ENCODE data around the gene WASHC4. TPM values are rescaled to one million over a fixed set of nuclear protein-coding genes. Genes with fewer than 3 reads are reported as not detected.
A peak's percentile ranks its signal among the peaks of the same experiment; 100 is the strongest.

WASHC4 gene
- total and polyA plus RNA-seq, 7 experiments from 2014 or later = 31.0 to 76.8 (median 51.4) TPM

- H3K27me3 Mint-ChIP-seq = no peaks in the 10 kb centered on the region
- Histone ChIP-seq H3K27me3 (ENCODE audit: control insufficient read depth in 2 of 2, insufficient read depth in 2 of 2, low read length in 2 of 2) (no peaks in the 10 kb centered on the region), H3K27ac (ENCODE audit: low read depth, low read length) (no peak overlapping the region), H3K4me3 (ENCODE audit: low read length) (no peak overlapping the region), H3K9me3 (ENCODE audit: control insufficient read depth in 2 of 3, low read length in 3 of 3) (no peaks in the 10 kb centered on the region), H3K36me3 (ENCODE audit: control insufficient read depth in 2 of 3, insufficient read depth in 3 of 3, low read length in 3 of 3) (peaks cover 0 to 89% (median 6%) of the 10 kb centered on the region in 3 experiments), H3K4me1 (ENCODE audit: control insufficient read depth in 2 of 2, insufficient read depth in 2 of 2, low read length in 2 of 2) (no peaks in the 10 kb centered on the region)
- peak overlapping the region in 1 of 9 donors; percentile 30 for H3K27ac Mint-ChIP-seq
- peaks cover 0 to 12% (median 0%) of the 10 kb centered on the region in 7 donors for H3K4me1 Mint-ChIP-seq
- H3K4me3 Mint-ChIP-seq = no peak overlapping the region
- ATAC-seq = no peak
- H3K36me3 Mint-ChIP-seq = peaks cover 6 to 61% (median 36%) of the 10 kb centered on the region in 5 donors
- no peak for DNase-seq
- intact Hi-C loops (cut with micrococcal nuclease) = no loop called here
- CTCF ChIA-PET = no interaction called here
- POLR2A ChIA-PET = no interaction called here
- H3K9me3 Mint-ChIP-seq = no peaks in the 10 kb centered on the region
Measured at GRCh38 chr12:105205322-105206048, 98.0 kb downstream of the WASHC4 start.

GRCh38 chr12:105206686-105207374 is 99.3 kb downstream of the WASHC4 start:
- POLR2A ChIA-PET = no interaction called here
- DNase-seq = no peak
- intact Hi-C loops (cut with micrococcal nuclease) = no loop called here
- H3K4me3 Mint-ChIP-seq = no peak overlapping the region
- Histone ChIP-seq H3K9me3 (ENCODE audit: control insufficient read depth in 2 of 3, low read length in 3 of 3) (no peaks in the 10 kb centered on the region), H3K27me3 (ENCODE audit: control insufficient read depth in 2 of 2, insufficient read depth in 2 of 2, low read length in 2 of 2) (no peaks in the 10 kb centered on the region), H3K4me3 (ENCODE audit: low read length) (no peak overlapping the region), H3K27ac (ENCODE audit: low read depth, low read length) (no peak overlapping the region), H3K4me1 (ENCODE audit: control insufficient read depth in 2 of 2, insufficient read depth in 2 of 2, low read length in 2 of 2) (no peaks in the 10 kb centered on the region), H3K36me3 (ENCODE audit: control insufficient read depth in 2 of 3, insufficient read depth in 3 of 3, low read length in 3 of 3) (peaks cover 0 to 84% (median 6%) of the 10 kb centered on the region in 3 experiments)
- H3K36me3 Mint-ChIP-seq = peaks cover 12 to 70% (median 42%) of the 10 kb centered on the region in 5 donors
- CTCF ChIA-PET = no interaction called here
- no peaks in the 10 kb centered on the region for H3K9me3 Mint-ChIP-seq
- H3K27ac Mint-ChIP-seq = no peak overlapping the region
- peaks cover 0 to 12% (median 0%) of the 10 kb centered on the region in 7 donors for H3K4me1 Mint-ChIP-seq
- no peak for ATAC-seq
- no peaks in the 10 kb centered on the region for H3K27me3 Mint-ChIP-seq

- POLR2A ChIA-PET = no interaction called here
- CTCF ChIA-PET = no interaction called here
- H3K27ac Mint-ChIP-seq = no peak overlapping the region
Measured at GRCh38 chr12:105209091-105209490, 101.6 kb downstream of the WASHC4 start.

DNA sequence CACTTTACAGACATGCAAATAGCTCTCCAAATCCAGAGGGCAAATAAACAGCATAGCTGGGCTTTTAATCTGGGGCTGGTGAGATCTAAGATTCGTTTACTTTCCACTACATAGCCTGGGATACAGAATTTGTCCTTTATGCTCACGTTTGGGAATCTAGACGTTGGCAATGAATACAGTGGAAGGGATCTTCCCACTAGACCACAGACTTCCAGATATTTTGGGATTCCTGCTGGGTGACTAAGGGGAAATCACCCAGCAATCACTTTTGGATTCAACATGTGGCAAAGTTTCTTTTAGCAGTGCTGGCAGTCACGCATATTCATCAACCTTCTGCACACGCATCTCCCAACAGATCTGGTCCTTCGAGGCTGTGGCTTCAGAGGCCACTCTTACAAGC is 104.9 kb downstream of the WASHC4 start:
- ATAC-seq (no peak), DNase-seq (no peak)
- no peak overlapping the region for H3K27ac ChIP-seq (ENCODE audit: low read depth, low read length)
- no peaks in the 10 kb centered on the region for H3K27me3 ChIP-seq (ENCODE audit: control insufficient read depth in 2 of 2, insufficient read depth in 2 of 2, low read length in 2 of 2)
- no peaks in the 10 kb centered on the region for H3K9me3 ChIP-seq (ENCODE audit: control insufficient read depth in 2 of 3, low read length in 3 of 3)
- peak overlapping the region in 1 of 9 donors; percentile 13 for H3K27ac Mint-ChIP-seq
- intact Hi-C loops (cut with micrococcal nuclease) = no loop called here
- H3K4me3 ChIP-seq (ENCODE audit: low read length) = no peak overlapping the region
- no peaks in the 10 kb centered on the region for H3K9me3 Mint-ChIP-seq
- CTCF ChIA-PET = no interaction called here
- POLR2A ChIA-PET = interaction anchor here (0.5 kb wide), 1 partner anchor 166 kb away, joined by 4 read pairs; no protein-coding TSS in a partner anchor
- peaks cover 5 to 62% (median 12%) of the 10 kb centered on the region in 3 experiments for H3K36me3 ChIP-seq (ENCODE audit: control insufficient read depth in 2 of 3, insufficient read depth in 3 of 3, low read length in 3 of 3)
- no peak overlapping the region for H3K4me3 Mint-ChIP-seq
- H3K4me1 Mint-ChIP-seq = peaks cover 0 to 4% (median 0%) of the 10 kb centered on the region in 7 donors
- peaks cover 23 to 63% (median 43%) of the 10 kb centered on the region in 5 donors for H3K36me3 Mint-ChIP-seq
- no peaks in the 10 kb centered on the region for H3K4me1 ChIP-seq (ENCODE audit: control insufficient read depth in 2 of 2, insufficient read depth in 2 of 2, low read length in 2 of 2)
- no peaks in the 10 kb centered on the region for H3K27me3 Mint-ChIP-seq

More at GRCh38 chr12:105209091-105209490, 101.6 kb downstream of the WASHC4 start:
- H3K27ac ChIP-seq (ENCODE audit: low read depth, low read length) = no peak overlapping the region
- peaks cover 0 to 11% (median 0%) of the 10 kb centered on the region in 7 donors for H3K4me1 Mint-ChIP-seq
- H3K27me3 ChIP-seq (ENCODE audit: control insufficient read depth in 2 of 2, insufficient read depth in 2 of 2, low read length in 2 of 2) = no peaks in the 10 kb centered on the region
- intact Hi-C loops (cut with micrococcal nuclease) = no loop called here
- H3K4me1 ChIP-seq (ENCODE audit: control insufficient read depth in 2 of 2, insufficient read depth in 2 of 2, low read length in 2 of 2) = no peaks in the 10 kb centered on the region
- no peaks in the 10 kb centered on the region for H3K27me3 Mint-ChIP-seq
- H3K36me3 Mint-ChIP-seq = peaks cover 12 to 59% (median 35%) of the 10 kb centered on the region in 5 donors
- no peaks in the 10 kb centered on the region for H3K9me3 Mint-ChIP-seq
- H3K36me3 ChIP-seq (ENCODE audit: control insufficient read depth in 2 of 3, insufficient read depth in 3 of 3, low read length in 3 of 3) = peaks cover 0 to 62% (median 6%) of the 10 kb centered on the region in 3 experiments
- DNase-seq = no peak
- no peaks in the 10 kb centered on the region for H3K9me3 ChIP-seq (ENCODE audit: control insufficient read depth in 2 of 3, low read length in 3 of 3)
- H3K4me3 Mint-ChIP-seq = no peak overlapping the region
- no peak overlapping the region for H3K4me3 ChIP-seq (ENCODE audit: low read length)
- ATAC-seq = no peak

GRCh38 chr12:105214148-105214547 is 106.6 kb downstream of the WASHC4 start:
- H3K36me3 Mint-ChIP-seq = peaks cover 19 to 60% (median 35%) of the 10 kb centered on the region in 5 donors
- DNase-seq = no peak
- no peaks in the 10 kb centered on the region for H3K27me3 Mint-ChIP-seq
- no peaks in the 10 kb centered on the region for H3K9me3 ChIP-seq (ENCODE audit: control insufficient read depth in 2 of 3, low read length in 3 of 3)
- H3K27me3 ChIP-seq (ENCODE audit: control insufficient read depth in 2 of 2, insufficient read depth in 2 of 2, low read length in 2 of 2) = no peaks in the 10 kb centered on the region
- ATAC-seq = no peak
- H3K27ac Mint-ChIP-seq = peak overlapping the region in 1 of 9 donors; percentile 47
- peaks cover 0 to 2% (median 0%) of the 10 kb centered on the region in 7 donors for H3K4me1 Mint-ChIP-seq
- POLR2A ChIA-PET = no interaction called here
- H3K9me3 Mint-ChIP-seq = no peaks in the 10 kb centered on the region
- H3K4me3 Mint-ChIP-seq = no peak overlapping the region
- CTCF ChIA-PET = no interaction called here
- no peaks in the 10 kb centered on the region for H3K4me1 ChIP-seq (ENCODE audit: control insufficient read depth in 2 of 2, insufficient read depth in 2 of 2, low read length in 2 of 2)
- H3K4me3 ChIP-seq (ENCODE audit: low read length) = no peak overlapping the region
- H3K27ac ChIP-seq (ENCODE audit: low read depth, low read length) = no peak overlapping the region
- peaks cover 0 to 60% (median 12%) of the 10 kb centered on the region in 3 experiments for H3K36me3 ChIP-seq (ENCODE audit: control insufficient read depth in 2 of 3, insufficient read depth in 3 of 3, low read length in 3 of 3)
- intact Hi-C loops (cut with micrococcal nuclease) = no loop called here

DNA sequence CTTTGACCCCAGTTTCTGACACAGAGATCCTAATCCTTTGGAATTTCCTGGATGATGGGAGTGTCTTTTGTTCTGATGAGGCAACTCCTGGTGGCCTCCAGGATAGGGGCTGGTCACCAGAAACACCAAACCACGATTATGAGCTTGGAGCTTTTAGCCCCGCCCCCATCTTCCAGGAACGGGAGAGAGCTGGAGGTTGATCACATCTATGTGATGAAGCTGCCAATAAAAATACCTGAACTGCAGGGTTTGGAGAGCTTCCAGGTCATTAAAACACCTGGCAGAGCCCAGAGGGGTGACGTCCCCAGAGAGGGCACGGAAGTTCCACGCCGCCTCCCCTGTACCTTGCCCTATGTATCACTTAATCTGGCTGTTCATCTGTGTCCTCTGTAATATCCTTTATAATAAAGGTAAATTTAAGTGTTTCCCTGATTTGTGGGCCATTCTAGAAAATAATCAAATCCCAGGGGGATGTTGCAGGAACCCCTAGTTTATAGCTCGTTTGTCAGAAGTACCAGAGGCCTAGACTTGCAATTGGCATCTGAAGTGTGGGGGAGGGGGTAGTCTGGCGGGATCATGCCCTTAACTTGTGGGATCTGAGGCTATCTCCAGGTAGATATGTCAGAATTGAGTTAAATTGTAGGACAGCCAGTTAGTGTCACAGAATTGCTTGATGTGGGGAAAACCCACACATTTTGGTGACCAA is 107.3 kb downstream of the WASHC4 start:
- Histone ChIP-seq H3K4me1 (ENCODE audit: control insufficient read depth in 2 of 2, insufficient read depth in 2 of 2, low read length in 2 of 2) (no peaks in the 10 kb centered on the region), H3K27me3 (ENCODE audit: control insufficient read depth in 2 of 2, insufficient read depth in 2 of 2, low read length in 2 of 2) (no peaks in the 10 kb centered on the region), H3K9me3 (ENCODE audit: control insufficient read depth in 2 of 3, low read length in 3 of 3) (no peaks in the 10 kb centered on the region), H3K36me3 (ENCODE audit: control insufficient read depth in 2 of 3, insufficient read depth in 3 of 3, low read length in 3 of 3) (peaks cover 0 to 62% (median 12%) of the 10 kb centered on the region in 3 experiments), H3K27ac (ENCODE audit: low read depth, low read length) (no peak overlapping the region), H3K4me3 (ENCODE audit: low read length) (no peak overlapping the region)
- ATAC-seq (no peak), DNase-seq (no peak)
- intact Hi-C loops (cut with micrococcal nuclease) = no loop called here
- Mint-ChIP-seq H3K27me3 (no peaks in the 10 kb centered on the region), H3K27ac (peak overlapping the region in 2 of 9 donors; percentile 8 to 47), H3K36me3 (peaks cover 19 to 56% (median 35%) of the 10 kb centered on the region in 5 donors), H3K4me3 (no peak overlapping the region), H3K4me1 (peaks cover 0 to 4% (median 0%) of the 10 kb centered on the region in 7 donors), H3K9me3 (no peaks in the 10 kb centered on the region)
- CTCF ChIA-PET = no interaction called here
- POLR2A ChIA-PET = no interaction called here
